DOHH2 (cell line): ENCODE results near the gene PRDM5.

Experiments
- H3F3A ChIP-seq: fragments of 200-600 bp; sonication (generic), shearing (Covaris generic); 2 replicates; pipeline ENCODE4 v1.6.0; 2016; ENCODE audit warnings: antibody characterized with exemption, mild to moderate bottlenecking; ENCODE audit not compliant: control insufficient read depth, insufficient read depth
- H3K27ac ChIP-seq: fragments of 200-600 bp; sonication (generic); 2 replicates; pipeline ENCODE4 v1.5.1; 2014; ENCODE audit warnings: low read depth, mild to moderate bottlenecking, low read length, moderate library complexity
- H3K27me3 ChIP-seq: fragments of 200-600 bp; sonication (generic); 2 replicates; pipeline ENCODE4 v1.6.1; 2014; ENCODE audit warnings: mild to moderate bottlenecking, low read length, mixed read lengths; ENCODE audit not compliant: control insufficient read depth
- H3K36me3 ChIP-seq: fragments of 200-600 bp; sonication (generic); 2 replicates; pipeline ENCODE4 v1.6.1; 2014; ENCODE audit warnings: mild to moderate bottlenecking, low read length, moderate library complexity, mixed read lengths; ENCODE audit not compliant: control insufficient read depth
- H3K4me1 ChIP-seq: fragments of 200-600 bp; sonication (generic); 2 replicates; pipeline ENCODE4 v1.6.1; 2014; ENCODE audit warnings: mild to moderate bottlenecking, low read length, mixed read lengths; ENCODE audit not compliant: control insufficient read depth
- H3K4me2 ChIP-seq: fragments of 200-600 bp; sonication (generic); 2 replicates; pipeline ENCODE4 v1.6.0; 2014; ENCODE audit warnings: mild to moderate bottlenecking, low read length, moderate library complexity
- H3K4me3 ChIP-seq: fragments of 200-600 bp; sonication (generic); 2 replicates; pipeline ENCODE4 v1.5.1; 2014; ENCODE audit warnings: mild to moderate bottlenecking, low read length, mixed read lengths
- H3K79me2 ChIP-seq: fragments of 200-600 bp; sonication (generic); 2 replicates; pipeline ENCODE4 v1.6.1; 2014; ENCODE audit warnings: mild to moderate bottlenecking, low read length, mixed read lengths; ENCODE audit not compliant: control insufficient read depth
- H3K9me2 ChIP-seq: fragments of 200-600 bp; sonication (generic); replicated peaks from 2 replicates; pipeline ENCODE4 v1.6.1; 2014; ENCODE audit warnings: mild to moderate bottlenecking, low read length, mixed read lengths; ENCODE audit not compliant: control insufficient read depth
- H3K9me3 ChIP-seq: fragments of 200-600 bp; sonication (generic); 2 replicates; pipeline ENCODE4 v1.6.1; 2014; ENCODE audit warnings: antibody characterized with exemption, low read length, mixed read lengths; ENCODE audit not compliant: control insufficient read depth, insufficient read depth
- H4K20me1 ChIP-seq: fragments of 200-600 bp; sonication (generic); 2 replicates; pipeline ENCODE4 v1.6.0; 2014; ENCODE audit warnings: low read depth, mild to moderate bottlenecking, antibody characterized with exemption, low read length, moderate library complexity; ENCODE audit not compliant: control insufficient read depth, insufficient read depth
- EZH2phosphoT487 ChIP-seq: fragments of 200-600 bp; sonication (generic); IDR thresholded peaks from 2 replicates; pipeline ENCODE4 v1.6.1; 2017; ENCODE audit warnings: borderline replicate concordance, mild to moderate bottlenecking, antibody characterized with exemption, low read length, moderate library complexity, mixed read lengths
- TF ChIP-seq, protein P1 (sequence below): fragments of 200-600 bp; sonication (generic); IDR thresholded peaks from one replicate; pipeline ENCODE4 v1.5.1; 2014; ENCODE audit warnings: antibody characterized with exemption, mild to moderate bottlenecking, low read depth, low read length; ENCODE audit not compliant: poor library complexity, severe bottlenecking

The PRDM5 gene

DNA sequence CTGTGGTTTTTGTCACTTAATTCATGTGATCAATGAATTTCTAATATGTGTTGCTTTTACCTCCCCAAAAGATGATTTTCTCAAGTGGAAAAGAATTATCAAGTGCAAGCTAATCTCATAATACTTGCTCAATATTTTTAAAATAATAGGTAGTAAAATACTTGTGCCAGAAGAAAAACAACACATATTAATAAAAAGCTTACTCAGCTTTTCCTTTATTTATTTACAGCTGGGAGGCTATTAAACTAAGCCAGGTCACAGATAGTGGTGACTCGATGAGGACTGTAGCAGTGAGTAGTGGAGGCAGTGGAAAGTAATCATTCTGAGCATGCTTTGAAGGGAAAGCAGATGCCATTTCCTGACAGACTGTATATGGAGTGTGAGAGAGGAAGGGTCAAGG, 96.1 kb downstream of the PRDM5 start:
- no peaks in the 10 kb centered on the region for H3K9me2 ChIP-seq
- no peak overlapping the region for H3K27ac ChIP-seq
- H3K27me3 ChIP-seq = no peaks in the 10 kb centered on the region
- H3K4me3 ChIP-seq = no peak overlapping the region
- no peaks in the 10 kb centered on the region for H4K20me1 ChIP-seq
- H3F3A ChIP-seq = no peaks in the 10 kb centered on the region
- no peaks in the 10 kb centered on the region for H3K36me3 ChIP-seq
- no peaks in the 10 kb centered on the region for H3K4me1 ChIP-seq
- H3K4me2 ChIP-seq = no peak overlapping the region
- no peak for TF ChIP-seq EZH2phosphoT487
- H3K9me3 ChIP-seq = no peaks in the 10 kb centered on the region
- H3K79me2 ChIP-seq = no peaks in the 10 kb centered on the region

DNA sequence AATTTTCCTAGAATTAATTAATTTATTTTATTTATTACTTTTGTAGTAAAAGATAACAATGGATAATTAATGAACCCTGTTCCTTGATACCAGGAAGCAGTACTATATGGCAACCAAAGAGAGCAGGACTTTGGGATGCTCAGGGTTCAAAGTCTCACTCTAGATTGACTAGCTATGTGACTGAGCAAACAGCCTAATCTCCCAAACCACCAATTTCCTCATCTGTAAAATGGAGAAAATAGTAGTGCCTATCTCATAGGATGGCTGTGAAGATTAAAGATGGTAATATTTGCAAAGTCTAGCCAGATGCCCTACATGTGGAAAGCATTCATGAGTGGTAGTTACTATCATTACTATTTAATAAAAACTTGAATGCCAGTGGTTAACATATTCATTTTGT, 97.6 kb downstream of the PRDM5 start:
- no peaks in the 10 kb centered on the region for H3F3A ChIP-seq
- H3K27me3 ChIP-seq = no peaks in the 10 kb centered on the region
- H3K4me2 ChIP-seq = no peak overlapping the region
- no peaks in the 10 kb centered on the region for H3K4me1 ChIP-seq
- TF ChIP-seq EZH2phosphoT487 = no peak
- TF ChIP-seq, protein P1, sequence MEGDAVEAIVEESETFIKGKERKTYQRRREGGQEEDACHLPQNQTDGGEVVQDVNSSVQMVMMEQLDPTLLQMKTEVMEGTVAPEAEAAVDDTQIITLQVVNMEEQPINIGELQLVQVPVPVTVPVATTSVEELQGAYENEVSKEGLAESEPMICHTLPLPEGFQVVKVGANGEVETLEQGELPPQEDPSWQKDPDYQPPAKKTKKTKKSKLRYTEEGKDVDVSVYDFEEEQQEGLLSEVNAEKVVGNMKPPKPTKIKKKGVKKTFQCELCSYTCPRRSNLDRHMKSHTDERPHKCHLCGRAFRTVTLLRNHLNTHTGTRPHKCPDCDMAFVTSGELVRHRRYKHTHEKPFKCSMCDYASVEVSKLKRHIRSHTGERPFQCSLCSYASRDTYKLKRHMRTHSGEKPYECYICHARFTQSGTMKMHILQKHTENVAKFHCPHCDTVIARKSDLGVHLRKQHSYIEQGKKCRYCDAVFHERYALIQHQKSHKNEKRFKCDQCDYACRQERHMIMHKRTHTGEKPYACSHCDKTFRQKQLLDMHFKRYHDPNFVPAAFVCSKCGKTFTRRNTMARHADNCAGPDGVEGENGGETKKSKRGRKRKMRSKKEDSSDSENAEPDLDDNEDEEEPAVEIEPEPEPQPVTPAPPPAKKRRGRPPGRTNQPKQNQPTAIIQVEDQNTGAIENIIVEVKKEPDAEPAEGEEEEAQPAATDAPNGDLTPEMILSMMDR = no peak
- no peaks in the 10 kb centered on the region for H4K20me1 ChIP-seq
- no peaks in the 10 kb centered on the region for H3K9me2 ChIP-seq
- no peaks in the 10 kb centered on the region for H3K79me2 ChIP-seq
- no peak overlapping the region for H3K4me3 ChIP-seq
- H3K9me3 ChIP-seq = no peaks in the 10 kb centered on the region
- H3K36me3 ChIP-seq = no peaks in the 10 kb centered on the region
- no peak overlapping the region for H3K27ac ChIP-seq

DNA sequence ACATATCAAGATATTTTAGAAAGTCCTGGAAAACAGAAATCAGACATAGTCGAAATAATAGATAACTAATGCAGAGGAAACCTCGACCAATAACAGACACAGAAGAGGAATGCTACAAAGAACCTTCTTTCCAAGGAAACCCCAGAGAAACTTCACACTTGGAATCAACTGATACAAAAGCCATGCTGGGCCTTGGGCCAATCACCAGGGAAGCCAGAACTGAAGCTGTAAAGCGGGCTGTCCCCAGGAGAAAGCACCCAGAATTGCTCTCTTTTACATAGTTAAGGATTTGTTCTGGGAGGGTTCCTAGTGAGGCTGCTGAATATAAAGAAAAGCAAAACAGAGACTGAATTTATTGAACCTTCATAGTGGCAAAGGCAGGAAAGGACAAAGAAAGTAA, 100.5 kb downstream of the PRDM5 start:
- Histone ChIP-seq H3K9me2 (no peaks in the 10 kb centered on the region), H3K4me3 (no peak overlapping the region), H3K4me1 (no peaks in the 10 kb centered on the region), H3K79me2 (no peaks in the 10 kb centered on the region), H4K20me1 (no peaks in the 10 kb centered on the region), H3K27me3 (no peaks in the 10 kb centered on the region), H3K27ac (no peak overlapping the region), H3K4me2 (no peak overlapping the region), H3F3A (no peaks in the 10 kb centered on the region), H3K9me3 (no peaks in the 10 kb centered on the region), H3K36me3 (no peaks in the 10 kb centered on the region)
- TF ChIP-seq, protein P1 = no peak
- TF ChIP-seq EZH2phosphoT487 = no peak

DNA sequence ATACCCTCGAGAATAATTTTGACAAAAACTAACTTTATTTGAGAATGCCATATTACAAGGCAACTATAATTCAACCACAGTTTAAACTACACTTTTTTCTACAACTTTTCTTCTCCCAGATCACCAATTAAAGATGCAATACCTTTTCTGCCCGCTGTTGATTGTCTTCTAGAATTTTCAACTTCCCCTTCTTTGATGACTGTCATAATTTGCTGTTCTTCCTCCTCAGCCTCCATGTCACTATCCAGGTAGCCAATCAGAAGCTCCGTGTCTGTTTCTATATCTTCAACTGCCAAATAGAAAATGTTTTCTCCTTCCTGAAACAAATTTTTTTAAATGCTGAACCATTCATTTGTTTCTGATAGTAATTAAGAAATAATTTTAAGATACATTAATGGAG, 101.5 kb downstream of the PRDM5 start:
- Histone ChIP-seq H3K9me3 (no peaks in the 10 kb centered on the region), H3K4me2 (no peak overlapping the region), H3K9me2 (no peaks in the 10 kb centered on the region), H3K79me2 (no peaks in the 10 kb centered on the region), H3K4me1 (no peaks in the 10 kb centered on the region), H3F3A (no peaks in the 10 kb centered on the region), H3K27me3 (no peaks in the 10 kb centered on the region), H4K20me1 (no peaks in the 10 kb centered on the region), H3K36me3 (no peaks in the 10 kb centered on the region), H3K4me3 (no peak overlapping the region), H3K27ac (no peak overlapping the region)
- TF ChIP-seq EZH2phosphoT487 = no peak
- TF ChIP-seq, protein P1 = no peak
